OCI-LY1 (cell line): Measurements from ENCODE around the gene IGSF3.

Source experiments
- H2AFZ ChIP-seq: fragments of 200-600 bp; sonication (generic), shearing (Covaris generic); 2 replicates; pipeline ENCODE4 v1.6.0; 2014; ENCODE audit warnings: antibody characterized with exemption, mild to moderate bottlenecking, low read length
- H3F3A ChIP-seq: fragments of 200-600 bp; sonication (generic), shearing (Covaris generic); 2 replicates; pipeline ENCODE4 v1.6.0; 2014; ENCODE audit warnings: mild to moderate bottlenecking, antibody characterized with exemption, low read length, moderate library complexity; ENCODE audit not compliant: insufficient read depth
- H3K27ac ChIP-seq: fragments of 200-600 bp; sonication (generic); 2 replicates; pipeline ENCODE4 v1.5.1; 2014; ENCODE audit warnings: low read length, mixed run types, mild to moderate bottlenecking, low read depth; ENCODE audit not compliant: poor library complexity, severe bottlenecking
- H3K27me3 ChIP-seq: fragments of 200-600 bp; sonication (generic); 2 replicates; pipeline ENCODE4 v1.6.0; 2014; ENCODE audit warnings: antibody characterized with exemption, mild to moderate bottlenecking, low read length, moderate library complexity; ENCODE audit not compliant: insufficient read depth
- H3K36me3 ChIP-seq: fragments of 200-600 bp; sonication (generic); 2 replicates; pipeline ENCODE4 v1.6.1; 2014; ENCODE audit warnings: mild to moderate bottlenecking, antibody characterized with exemption, low read length, moderate library complexity, mixed read lengths; ENCODE audit not compliant: insufficient read depth
- H3K4me1 ChIP-seq: fragments of 200-600 bp; sonication (generic); 2 replicates; pipeline ENCODE4 v1.5.1; 2014; ENCODE audit warnings: mild to moderate bottlenecking, low read length, moderate library complexity; ENCODE audit not compliant: insufficient read depth, severe bottlenecking
- H3K4me2 ChIP-seq: fragments of 200-600 bp; sonication (generic), shearing (Covaris generic); 2 replicates; pipeline ENCODE4 v1.6.1; 2014; ENCODE audit warnings: low read length
- H3K4me3 ChIP-seq: fragments of 200-600 bp; sonication (generic); 2 replicates; pipeline ENCODE4 v1.5.1; 2014; ENCODE audit warnings: low read length, low read depth, mild to moderate bottlenecking, mixed read lengths; ENCODE audit not compliant: poor library complexity, severe bottlenecking
- H3K79me2 ChIP-seq: fragments of 200-600 bp; shearing (Covaris generic); 2 replicates; pipeline ENCODE4 v1.6.1; 2016; ENCODE audit warnings: mixed run types, low read length, mixed read lengths; ENCODE audit not compliant: insufficient read depth
- H3K9ac ChIP-seq: fragments of 200-600 bp; sonication (generic), shearing (Covaris generic); 2 replicates; pipeline ENCODE4 v1.6.1; 2014; ENCODE audit warnings: mild to moderate bottlenecking, low read length, mixed read lengths
- H3K9me2 ChIP-seq: fragments of 200-600 bp; sonication (generic), shearing (Covaris generic); 2 replicates; pipeline ENCODE4 v1.6.1; 2014; ENCODE audit warnings: low read depth, mild to moderate bottlenecking, low read length, mixed read lengths
- H3K9me3 ChIP-seq: fragments of 200-600 bp; shearing (Covaris generic); 2 replicates; pipeline ENCODE4 v1.6.1; 2014; ENCODE audit warnings: low read length, mixed read lengths
- H4K20me1 ChIP-seq: fragments of 200-600 bp; sonication (generic), shearing (Covaris generic); 2 replicates; pipeline ENCODE4 v1.6.0; 2016; ENCODE audit warnings: mild to moderate bottlenecking, low read length; ENCODE audit not compliant: insufficient read depth
- EZH2 ChIP-seq: fragments of 200-600 bp; sonication (generic), shearing (Covaris generic); IDR thresholded peaks from 2 replicates; pipeline ENCODE4 v1.8.0; 2017; ENCODE audit warnings: borderline replicate concordance, mixed run types, mild to moderate bottlenecking, antibody characterized with exemption, low read length, moderate library complexity, mixed read lengths
- TF ChIP-seq, protein P1 (sequence below): fragments of 200-600 bp; sonication (generic), shearing (Covaris generic); IDR thresholded peaks from 2 replicates; pipeline ENCODE4 v1.5.1; 2017; ENCODE audit warnings: mild to moderate bottlenecking, antibody characterized with exemption, low read length, moderate library complexity, mixed read lengths

Gene IGSF3

DNA sequence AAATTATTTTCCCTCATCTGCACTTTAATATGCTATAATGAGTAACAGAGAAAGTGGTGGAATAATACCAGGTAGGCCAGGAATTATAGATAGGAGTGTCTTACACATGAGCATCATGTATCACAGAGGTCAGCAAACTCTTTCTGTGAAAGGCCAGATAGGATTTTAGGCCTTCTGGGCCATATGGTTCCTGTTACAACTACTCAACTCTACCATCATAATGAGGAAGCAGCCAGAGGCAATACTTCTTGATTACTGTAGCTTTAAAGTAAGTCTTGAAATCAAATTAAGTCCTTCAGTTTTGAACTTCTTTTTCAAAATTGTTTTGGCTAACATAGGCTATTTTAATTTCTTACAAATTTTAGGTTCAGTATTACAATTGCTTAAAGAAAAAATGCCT, 32.1 kb upstream of the IGSF3 start:
- Histone ChIP-seq H4K20me1 (no peaks in the 10 kb centered on the region), H3K4me2 (no peak overlapping the region), H3K4me1 (no peaks in the 10 kb centered on the region), H3F3A (no peaks in the 10 kb centered on the region), H3K4me3 (no peak overlapping the region), H3K36me3 (no peaks in the 10 kb centered on the region), H3K9me2 (no peaks in the 10 kb centered on the region), H3K9ac (no peak overlapping the region), H3K27me3 (no peaks in the 10 kb centered on the region), H2AFZ (no peak overlapping the region), H3K9me3 (no peaks in the 10 kb centered on the region), H3K27ac (no peak overlapping the region), H3K79me2 (no peaks in the 10 kb centered on the region)
- no peak for TF ChIP-seq EZH2
- TF ChIP-seq, protein P1, sequence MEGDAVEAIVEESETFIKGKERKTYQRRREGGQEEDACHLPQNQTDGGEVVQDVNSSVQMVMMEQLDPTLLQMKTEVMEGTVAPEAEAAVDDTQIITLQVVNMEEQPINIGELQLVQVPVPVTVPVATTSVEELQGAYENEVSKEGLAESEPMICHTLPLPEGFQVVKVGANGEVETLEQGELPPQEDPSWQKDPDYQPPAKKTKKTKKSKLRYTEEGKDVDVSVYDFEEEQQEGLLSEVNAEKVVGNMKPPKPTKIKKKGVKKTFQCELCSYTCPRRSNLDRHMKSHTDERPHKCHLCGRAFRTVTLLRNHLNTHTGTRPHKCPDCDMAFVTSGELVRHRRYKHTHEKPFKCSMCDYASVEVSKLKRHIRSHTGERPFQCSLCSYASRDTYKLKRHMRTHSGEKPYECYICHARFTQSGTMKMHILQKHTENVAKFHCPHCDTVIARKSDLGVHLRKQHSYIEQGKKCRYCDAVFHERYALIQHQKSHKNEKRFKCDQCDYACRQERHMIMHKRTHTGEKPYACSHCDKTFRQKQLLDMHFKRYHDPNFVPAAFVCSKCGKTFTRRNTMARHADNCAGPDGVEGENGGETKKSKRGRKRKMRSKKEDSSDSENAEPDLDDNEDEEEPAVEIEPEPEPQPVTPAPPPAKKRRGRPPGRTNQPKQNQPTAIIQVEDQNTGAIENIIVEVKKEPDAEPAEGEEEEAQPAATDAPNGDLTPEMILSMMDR: no peak

DNA sequence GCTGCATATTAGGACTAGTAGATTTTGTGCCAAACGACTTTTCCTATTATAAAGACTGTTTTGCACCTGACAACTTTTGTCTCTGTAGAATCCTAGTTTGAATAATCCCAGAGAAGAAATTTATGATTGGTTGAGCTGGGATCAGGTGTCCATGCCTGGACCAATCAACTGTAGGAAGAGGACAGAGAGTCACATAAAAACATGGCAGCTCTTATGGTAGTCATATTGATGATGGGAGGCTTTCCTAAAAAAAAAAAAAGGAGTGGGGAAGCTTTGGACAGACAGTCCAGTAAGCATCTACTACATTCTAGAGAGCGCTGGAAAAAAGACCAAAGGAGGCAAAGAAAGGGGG, 30.7 kb upstream of the IGSF3 start:
- Histone ChIP-seq H3K27me3 (no peaks in the 10 kb centered on the region; the same call in 1 of the 2 replicates), H3K79me2 (no peaks in the 10 kb centered on the region), H3K9me3 (no peaks in the 10 kb centered on the region), H3K4me3 (no peak overlapping the region), H3K4me1 (no peaks in the 10 kb centered on the region), H3F3A (no peaks in the 10 kb centered on the region), H3K4me2 (no peak overlapping the region), H3K36me3 (no peaks in the 10 kb centered on the region), H3K27ac (no peak overlapping the region), H3K9me2 (no peaks in the 10 kb centered on the region), H2AFZ (no peak overlapping the region), H3K9ac (no peak overlapping the region), H4K20me1 (no peaks in the 10 kb centered on the region)
- TF ChIP-seq EZH2: no peak
- TF ChIP-seq, protein P1: no peak

DNA sequence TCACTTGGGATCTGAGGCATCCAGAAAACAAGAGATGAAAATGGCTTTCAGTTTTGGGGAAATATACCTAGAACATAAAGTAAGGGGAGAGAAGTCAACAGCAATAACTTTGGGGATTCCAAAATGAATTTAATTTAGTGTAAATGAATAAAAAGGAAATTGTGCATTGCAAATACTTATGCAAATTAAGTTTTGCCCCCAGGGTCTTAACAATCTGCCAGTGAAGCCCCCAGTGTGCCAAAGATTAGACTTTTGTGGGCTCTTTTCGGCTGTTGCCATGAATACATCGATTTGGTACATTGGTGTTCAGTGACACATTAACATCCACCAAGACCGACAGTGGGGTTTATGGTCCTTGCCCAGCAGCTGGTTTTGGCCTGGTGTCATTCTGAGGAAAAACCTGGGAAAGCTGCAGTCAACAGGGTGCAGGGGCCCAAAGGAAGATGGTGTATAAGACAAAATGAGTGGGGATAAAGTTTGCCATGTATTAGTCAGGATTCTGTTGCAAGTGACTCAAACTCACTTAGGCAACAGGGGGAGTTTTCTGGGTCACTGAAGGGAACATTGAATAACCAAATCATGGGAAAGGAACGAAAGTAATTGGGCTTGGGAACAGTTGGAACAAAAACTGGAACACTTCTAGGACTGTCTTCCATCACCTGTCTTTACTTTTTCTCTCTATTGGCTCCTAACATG, 30.2 kb upstream of the IGSF3 start:
- H3F3A ChIP-seq: no peaks in the 10 kb centered on the region
- no peak overlapping the region for H3K4me2 ChIP-seq
- H3K79me2 ChIP-seq: no peaks in the 10 kb centered on the region

More for the DNA sequence above, 30.2 kb upstream of the IGSF3 start:
- H3K9ac ChIP-seq: no peak overlapping the region
- no peak for TF ChIP-seq EZH2
- TF ChIP-seq, protein P1: no peak
- no peaks in the 10 kb centered on the region for H4K20me1 ChIP-seq
- H3K4me3 ChIP-seq: no peak overlapping the region
- no peaks in the 10 kb centered on the region for H3K4me1 ChIP-seq
- no peak overlapping the region for H3K27ac ChIP-seq
- H3K27me3 ChIP-seq: no peaks in the 10 kb centered on the region; the same call in 1 of the 2 replicates
- H3K9me2 ChIP-seq: no peaks in the 10 kb centered on the region
- no peaks in the 10 kb centered on the region for H3K9me3 ChIP-seq
- no peaks in the 10 kb centered on the region for H3K36me3 ChIP-seq
- no peak overlapping the region for H2AFZ ChIP-seq
